HepG2 (cell line): ENCODE measurements around the gene KANSL3. TPM values are rescaled to one million over a fixed set of nuclear protein-coding genes. Genes with fewer than 3 reads are reported as not detected.
A peak's percentile ranks its signal among the peaks of the same experiment; 100 is the strongest.

Experiments used
- ARNT ChIP-seq: fragments of 450-650 bp; IDR thresholded peaks from 2 replicates; pipeline ENCODE4 v1.6.1; 2017
- DNMT1 ChIP-seq: sonication (generic); formaldehyde crosslinking; IDR thresholded peaks from 2 replicates; pipeline ENCODE4 v1.5.1; 2020; ENCODE audit warnings: mild to moderate bottlenecking, missing genetic modification reagents
- FOXO1 ChIP-seq: sonication (generic); formaldehyde crosslinking; IDR thresholded peaks from 2 replicates; pipeline ENCODE4 v1.4.0; 2020; ENCODE audit warnings: missing genetic modification reagents
- MED1 ChIP-seq: sonication (generic); formaldehyde crosslinking; IDR thresholded peaks from 2 replicates; pipeline ENCODE4 v1.4.0; 2020; ENCODE audit warnings: missing genetic modification reagents
- NBN ChIP-seq: fragments of 450-650 bp; conservative IDR thresholded peaks from 2 replicates; pipeline ENCODE4 v1.6.1; 2017
- NFE2 ChIP-seq: sonication (generic); formaldehyde crosslinking; IDR thresholded peaks from 2 replicates; pipeline ENCODE4 v1.4.0; 2020; ENCODE audit warnings: missing genetic modification reagents
- NFKB2 ChIP-seq: sonication (generic); formaldehyde crosslinking; IDR thresholded peaks from 2 replicates; pipeline ENCODE4 v1.4.0; 2020; ENCODE audit warnings: missing genetic modification reagents, borderline replicate concordance
- NFRKB ChIP-seq: fragments of 450-650 bp; IDR thresholded peaks from 2 replicates; pipeline ENCODE4 v1.6.1; 2017
- SALL2 ChIP-seq: sonication (generic); formaldehyde crosslinking; IDR thresholded peaks from 2 replicates; pipeline ENCODE4 v1.8.1; 2023; ENCODE audit warnings: mild to moderate bottlenecking, missing genetic modification reagents, inconsistent platforms
- ZBTB42 ChIP-seq: sonication (generic); formaldehyde crosslinking; IDR thresholded peaks from 2 replicates; pipeline ENCODE4 v1.5.0; 2020; ENCODE audit warnings: mild to moderate bottlenecking, missing genetic modification reagents
- ZEB1 ChIP-seq: IDR thresholded peaks from 2 replicates; pipeline ENCODE4 v1.6.1; 2012; ENCODE audit warnings: mild to moderate bottlenecking, low read depth, inconsistent platforms; ENCODE audit not compliant: insufficient replicate concordance
- ZKSCAN1 ChIP-seq: fragments of 150-350 bp; IDR thresholded peaks from 2 replicates; pipeline ENCODE4 v1.6.1; 2014; ENCODE audit warnings: low read length
- ZNF101 ChIP-seq: sonication (generic); formaldehyde crosslinking; IDR thresholded peaks from 2 replicates; pipeline ENCODE4 v1.4.0; 2020; ENCODE audit warnings: mild to moderate bottlenecking, low read depth, missing genetic modification reagents, borderline replicate concordance
- ZNF121 ChIP-seq: sonication (generic); formaldehyde crosslinking; IDR thresholded peaks from 2 replicates; pipeline ENCODE4 v1.5.0; 2020; ENCODE audit warnings: mild to moderate bottlenecking, missing genetic modification reagents
- ZNF124 ChIP-seq: sonication (generic); formaldehyde crosslinking; IDR thresholded peaks from 2 replicates; pipeline ENCODE4 v1.4.0; 2020; ENCODE audit warnings: missing genetic modification reagents
- ZNF138 ChIP-seq: sonication (generic); formaldehyde crosslinking; IDR thresholded peaks from 2 replicates; pipeline ENCODE4 v1.5.0; 2020; ENCODE audit warnings: mild to moderate bottlenecking, low read depth, missing genetic modification reagents
- ZNF367 ChIP-seq: sonication (generic); formaldehyde crosslinking; IDR thresholded peaks from 2 replicates; pipeline ENCODE4 v1.4.0; 2020; ENCODE audit warnings: missing genetic modification reagents, borderline replicate concordance
- ZNF432 ChIP-seq: sonication (generic); formaldehyde crosslinking; IDR thresholded peaks from 2 replicates; pipeline ENCODE4 v1.5.0; 2020; ENCODE audit warnings: missing genetic modification reagents, mild to moderate bottlenecking, borderline replicate concordance
- ZNF567 ChIP-seq: sonication (generic); formaldehyde crosslinking; IDR thresholded peaks from 2 replicates; pipeline ENCODE4 v1.8.1; 2023; ENCODE audit warnings: mild to moderate bottlenecking, missing genetic modification reagents, borderline replicate concordance
- ZNF709 ChIP-seq: sonication (generic); formaldehyde crosslinking; IDR thresholded peaks from 2 replicates; pipeline ENCODE4 v1.5.0; 2020; ENCODE audit warnings: mild to moderate bottlenecking, missing genetic modification reagents
- ZNF780A ChIP-seq: sonication (generic); formaldehyde crosslinking; IDR thresholded peaks from 2 replicates; pipeline ENCODE4 v1.8.0; 2022; ENCODE audit warnings: mild to moderate bottlenecking, missing genetic modification reagents, moderate library complexity
- ZNF850 ChIP-seq: sonication (generic); formaldehyde crosslinking; conservative IDR thresholded peaks from 2 replicates; pipeline ENCODE4 v1.9.0; 2021; ENCODE audit warnings: mild to moderate bottlenecking, missing genetic modification reagents
- ZZZ3 ChIP-seq: sonication (generic); formaldehyde crosslinking; IDR thresholded peaks from 2 replicates; pipeline ENCODE4 v1.4.0; 2020; ENCODE audit warnings: missing genetic modification reagents, mild to moderate bottlenecking, borderline replicate concordance
- polyA plus RNA-seq, 8 experiments: library from polyadenylated mRNA; depleted of rRNA in 3 of 8; stranded (reverse) in 7 of 8; unstranded in 1 of 8; fragments of >200 nt; fragmentation: Illumina TruSeq in 4 of 8; extraction: Trizol in 4 of 8; gene quantifications; 2 replicates each; pipeline versions ENCODE4 v1.2.1 to v1.2.3, GENCODE V29; 2011 to 2016; ENCODE audit warnings: low read depth in 4 of 8, missing spikeins in 1 of 8, mixed read lengths in 1 of 8; ENCODE audit not compliant: insufficient read depth in 1 of 8
- total RNA-seq, 5 experiments: library from RNA; depleted of rRNA; stranded (reverse); fragments of >200 nt; fragmentation: Illumina TruSeq; extraction: Trizol; gene quantifications; 2 replicates each; pipeline ENCODE4 v1.2.3, GENCODE V29; 2016; ENCODE audit warnings: low read depth in 1 of 5
- TF ChIP-seq, protein P1 (sequence below): sonication (generic); formaldehyde crosslinking; IDR thresholded peaks from 2 replicates; pipeline ENCODE4 v1.5.0; 2020; ENCODE audit warnings: mild to moderate bottlenecking, low read depth, missing genetic modification reagents, borderline replicate concordance
- TF ChIP-seq, protein P2 (sequence below): sonication (generic); formaldehyde crosslinking; IDR thresholded peaks from 2 replicates; pipeline ENCODE4 v1.8.0; 2022; ENCODE audit warnings: missing genetic modification reagents, mild to moderate bottlenecking, inconsistent platforms, borderline replicate concordance
- TF ChIP-seq, protein P3 (sequence below): sonication (generic); formaldehyde crosslinking; IDR thresholded peaks from 2 replicates; pipeline ENCODE4 v1.5.0; 2020; ENCODE audit warnings: mild to moderate bottlenecking, missing genetic modification reagents

Gene KANSL3
- total and polyA plus RNA-seq, 2 of the 13 experiments (the other 11 are each of a cell fraction or from before 2014, with no cell fraction given) = 20.8 to 37.3 TPM

DNA sequence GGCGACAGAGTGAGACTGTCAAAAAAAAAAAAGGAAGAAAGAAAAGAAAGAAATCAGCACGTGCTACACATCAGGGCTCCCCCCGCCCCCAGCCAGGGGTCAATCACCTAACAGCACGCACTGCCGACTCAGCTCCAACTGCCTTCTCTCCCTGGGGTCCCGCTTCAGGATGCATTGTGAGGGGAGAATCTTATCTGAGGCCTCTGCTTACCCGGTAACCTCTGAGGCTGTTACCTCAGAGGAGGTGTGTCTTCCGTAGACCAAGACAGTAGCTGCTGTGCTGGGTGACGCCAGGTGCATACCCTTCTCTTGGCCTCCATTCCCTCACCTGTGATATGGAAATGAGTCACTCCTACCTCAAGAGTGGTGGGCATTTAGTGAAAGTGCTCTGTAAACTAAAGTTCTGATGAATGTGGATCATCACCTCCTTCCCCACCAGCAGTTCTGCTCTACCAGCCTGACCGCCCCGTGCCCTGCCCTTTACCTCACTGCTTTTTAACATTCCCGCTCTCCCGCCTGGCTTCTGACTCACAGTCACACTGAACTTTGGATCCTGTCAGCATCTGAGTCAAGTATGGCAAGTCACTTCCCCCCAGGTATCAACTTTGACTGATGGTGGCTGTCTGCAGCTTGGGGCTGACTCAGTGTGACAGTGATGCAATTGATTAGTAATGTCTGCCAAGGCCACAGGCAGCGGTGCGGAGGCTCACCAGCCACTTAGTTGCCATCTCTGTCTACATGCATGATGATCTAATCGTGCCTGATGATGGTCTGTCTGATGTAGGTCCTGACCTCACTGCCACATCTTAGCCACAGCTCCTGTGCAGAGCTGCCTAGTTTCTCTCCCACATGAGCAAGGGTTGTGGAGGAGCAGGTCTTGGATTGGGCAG is 81.4 kb downstream of the KANSL3 start (continued):
- TF ChIP-seq ARNT (no peak), ZNF367 (CRISPR knock-in tag) (no peak), NBN (no peak), ZEB1 (peak; percentile 95), NFRKB (no peak), ZNF101 (CRISPR knock-in tag) (no peak), ZNF780A (CRISPR knock-in tag) (peak; percentile 92), DNMT1 (CRISPR knock-in tag) (no peak), NFE2 (CRISPR knock-in tag) (peak; percentile 16; the same call in 1 of the 2 replicates), ZNF138 (CRISPR knock-in tag) (no peak), ZNF124 (peak; percentile 97), ZNF567 (CRISPR knock-in tag) (no peak), ZNF121 (CRISPR knock-in tag) (peak; percentile 73), ZNF709 (CRISPR knock-in tag) (no peak), ZZZ3 (CRISPR knock-in tag) (no peak), SALL2 (CRISPR knock-in tag) (peak; percentile 94), ZNF850 (CRISPR knock-in tag) (no peak), ZBTB42 (CRISPR knock-in tag) (no peak), FOXO1 (no peak; the same call in none of the 2 replicates), NFKB2 (no peak; the same call in 1 of the 2 replicates), ZNF432 (no peak), ZKSCAN1 (peak; percentile 72), MED1 (CRISPR knock-in tag) (peak; percentile 94)
- TF ChIP-seq, protein P1, sequence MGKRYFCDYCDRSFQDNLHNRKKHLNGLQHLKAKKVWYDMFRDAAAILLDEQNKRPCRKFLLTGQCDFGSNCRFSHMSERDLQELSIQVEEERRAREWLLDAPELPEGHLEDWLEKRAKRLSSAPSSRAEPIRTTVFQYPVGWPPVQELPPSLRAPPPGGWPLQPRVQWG = no peak
- TF ChIP-seq, protein P2, sequence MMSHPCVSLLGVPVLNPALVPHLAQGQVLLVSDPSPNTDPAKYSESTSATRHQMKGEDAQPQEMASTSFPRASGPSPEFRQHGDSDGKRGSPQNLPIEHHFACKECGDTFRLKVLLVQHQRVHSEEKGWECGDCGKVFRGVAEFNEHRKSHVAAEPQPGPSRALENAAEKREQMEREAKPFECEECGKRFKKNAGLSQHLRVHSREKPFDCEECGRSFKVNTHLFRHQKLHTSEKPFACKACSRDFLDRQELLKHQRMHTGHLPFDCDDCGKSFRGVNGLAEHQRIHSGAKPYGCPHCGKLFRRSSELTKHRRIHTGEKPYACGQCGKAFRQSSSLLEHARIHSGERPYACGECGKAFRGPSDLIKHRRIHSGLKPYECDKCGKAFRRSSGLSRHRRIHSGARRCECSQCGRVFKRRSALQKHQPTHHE (CRISPR knock-in tag) = peak; percentile 81; the same call in 1 of the 2 replicates
- TF ChIP-seq, protein P3, sequence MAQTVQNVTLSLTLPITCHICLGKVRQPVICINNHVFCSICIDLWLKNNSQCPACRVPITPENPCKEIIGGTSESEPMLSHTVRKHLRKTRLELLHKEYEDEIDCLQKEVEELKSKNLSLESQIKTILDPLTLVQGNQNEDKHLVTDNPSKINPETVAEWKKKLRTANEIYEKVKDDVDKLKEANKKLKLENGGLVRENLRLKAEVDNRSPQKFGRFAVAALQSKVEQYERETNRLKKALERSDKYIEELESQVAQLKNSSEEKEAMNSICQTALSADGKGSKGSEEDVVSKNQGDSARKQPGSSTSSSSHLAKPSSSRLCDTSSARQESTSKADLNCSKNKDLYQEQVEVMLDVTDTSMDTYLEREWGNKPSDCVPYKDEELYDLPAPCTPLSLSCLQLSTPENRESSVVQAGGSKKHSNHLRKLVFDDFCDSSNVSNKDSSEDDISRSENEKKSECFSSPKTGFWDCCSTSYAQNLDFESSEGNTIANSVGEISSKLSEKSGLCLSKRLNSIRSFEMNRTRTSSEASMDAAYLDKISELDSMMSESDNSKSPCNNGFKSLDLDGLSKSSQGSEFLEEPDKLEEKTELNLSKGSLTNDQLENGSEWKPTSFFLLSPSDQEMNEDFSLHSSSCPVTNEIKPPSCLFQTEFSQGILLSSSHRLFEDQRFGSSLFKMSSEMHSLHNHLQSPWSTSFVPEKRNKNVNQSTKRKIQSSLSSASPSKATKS = no peak
